ENCODE data around the gene CORO2B.

DNA sequence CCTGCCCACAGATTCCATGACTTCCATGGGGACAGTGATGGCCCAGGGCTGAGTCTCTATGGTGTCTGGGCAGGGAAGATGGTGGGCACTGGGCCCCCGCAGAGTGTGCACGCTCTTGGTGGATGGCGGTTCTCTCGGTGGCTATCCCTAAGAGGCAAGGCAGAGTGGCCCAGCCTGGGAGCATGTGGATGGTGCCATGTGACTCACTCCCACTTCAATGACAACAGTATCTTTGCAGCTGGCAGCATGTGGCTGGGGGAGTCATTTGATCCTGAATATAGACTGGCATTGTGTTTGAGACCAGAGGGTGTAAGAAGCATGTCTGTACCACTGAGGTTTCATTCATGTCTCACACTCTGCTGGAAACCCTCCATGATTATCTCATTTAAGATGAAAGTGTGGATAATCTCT, 101.2 kb downstream of the CORO2B start:
- TF ChIP-seq CTCF (IDR thresholded peaks at IDR 0.05) (no peak), POLR2A (IDR thresholded peaks at IDR 0.05) (no peak), POLR2AphosphoS5 (IDR thresholded peaks at IDR 0.05) (no peak), EP300 (IDR thresholded peaks at IDR 0.05) (no peak)
